PC-3 (cell line): Measurements from ENCODE around the gene NDC1. TPM values are rescaled to one million over a fixed set of nuclear protein-coding genes. Genes with fewer than 3 reads are reported as not detected.
"Not testable (repeated sequence)": the region's sequence is repeated elsewhere in the genome, so short reads cannot be mapped to it uniquely, and the experiment has no call there.

ENCODE experiments used
- ATAC-seq: fragments of 200-7000 bp; cut with Tn5 transposase; 2 replicates; pipeline ENCODE4 v1.9.1; 2020; ENCODE audit warnings: mild to moderate bottlenecking, moderate library complexity
- Bru-seq: library from RNA; stranded (reverse); fragments of 400-500 nt; gene quantifications from one replicate; lab custom pipeline; 2021; lab: Mats Ljungman, UMichigan
- BruChase-seq, 2 experiments: library from RNA; stranded (reverse); fragments of 400-500 nt; gene quantifications; one replicate each; lab custom pipeline; 2021; lab: Mats Ljungman, UMichigan
- BruUV-seq: library from RNA; stranded (reverse); fragments of 400-500 nt; replicated peaks from 2 replicates; lab custom pipeline; 2021; lab: Mats Ljungman, UMichigan
- CTCF ChIA-PET: fragments of 300-600 bp; sonication (Branson Sonifier 250); formaldehyde crosslinking; loops from one replicate; lab custom pipeline; 2022; ENCODE audit warnings: antibody characterized with exemption; lab: Charles Lee
- POLR2A ChIA-PET: fragments of 300-600 bp; sonication (Branson Sonifier 250); formaldehyde crosslinking; loops from one replicate; lab custom pipeline; 2022; ENCODE audit warnings: antibody characterized with exemption; ENCODE audit not compliant: unreplicated experiment; lab: Charles Lee
- DNase-seq: peaks from one replicate; pipeline ENCODE4 v3.0.0-alpha.2; 2015
- H2AFZ ChIP-seq: fragments of 300-600 bp; sonication (generic); 2 replicates; pipeline ENCODE4 v1.6.0; 2016; ENCODE audit warnings: antibody characterized with exemption, low read length
- H3F3A ChIP-seq: fragments of 300-600 bp; sonication (generic); one replicate; pipeline ENCODE4 v1.6.0; 2017; ENCODE audit warnings: antibody characterized with exemption, low read length, control low read depth, mild to moderate bottlenecking; ENCODE audit not compliant: unreplicated experiment
- H3K27ac ChIP-seq: fragments of 300-600 bp; sonication (generic); 2 replicates; pipeline ENCODE4 v1.5.1; 2016; ENCODE audit warnings: mild to moderate bottlenecking, low read length
- H3K27me3 ChIP-seq: fragments of 300-600 bp; sonication (generic); 2 replicates; pipeline ENCODE4 v1.6.1; 2016; ENCODE audit warnings: low read length, mixed read lengths
- H3K36me3 ChIP-seq: fragments of 300-600 bp; sonication (generic); 2 replicates; pipeline ENCODE4 v1.6.1; 2016; ENCODE audit warnings: low read depth, mixed run types, low read length, mixed read lengths
- H3K4me1 ChIP-seq: fragments of 300-600 bp; sonication (generic); 2 replicates; pipeline ENCODE4 v1.5.1; 2016; ENCODE audit warnings: low read length; ENCODE audit not compliant: insufficient read depth
- H3K4me2 ChIP-seq: fragments of 300-600 bp; sonication (generic); 2 replicates; pipeline ENCODE4 v1.6.0; 2016; ENCODE audit warnings: low read length
- H3K4me3 ChIP-seq: fragments of 300-600 bp; sonication (generic); 2 replicates; pipeline ENCODE4 v1.5.1; 2016; ENCODE audit warnings: mild to moderate bottlenecking, low read length, mixed read lengths
- H3K79me2 ChIP-seq: fragments of 300-600 bp; sonication (generic); 2 replicates; pipeline ENCODE4 v1.6.1; 2017; ENCODE audit warnings: low read length, mixed read lengths
- H3K9ac ChIP-seq: fragments of 300-600 bp; sonication (generic); 2 replicates; pipeline ENCODE4 v1.6.0; 2016; ENCODE audit warnings: mild to moderate bottlenecking, low read length
- H3K9me2 ChIP-seq: fragments of 300-600 bp; sonication (generic); replicated peaks from 2 replicates; pipeline ENCODE4 v1.6.1; 2016; ENCODE audit warnings: mixed run types, low read length, mixed read lengths
- H3K9me3 ChIP-seq: fragments of 300-600 bp; sonication (generic); 2 replicates; pipeline ENCODE4 v1.6.1; 2016; ENCODE audit warnings: low read length, mixed read lengths
- H4K20me1 ChIP-seq: fragments of 300-600 bp; sonication (generic); 2 replicates; pipeline ENCODE4 v1.6.1; 2016; ENCODE audit warnings: low read length, mixed read lengths
- CTCF ChIP-seq: fragments of 300-600 bp; sonication (generic); conservative IDR thresholded peaks from 2 replicates; pipeline ENCODE4 v1.5.1; 2017; ENCODE audit warnings: antibody characterized with exemption, low read depth, mild to moderate bottlenecking, low read length
- EZH2 ChIP-seq: fragments of 300-600 bp; sonication (generic); IDR thresholded peaks from one replicate; pipeline ENCODE4 v1.6.1; 2017; ENCODE audit warnings: antibody characterized with exemption, mild to moderate bottlenecking, low read length; ENCODE audit not compliant: unreplicated experiment
- EZH2phosphoT487 ChIP-seq: fragments of 300-600 bp; sonication (generic); IDR thresholded peaks from 2 replicates; pipeline ENCODE4 v1.6.1; 2018; ENCODE audit warnings: mild to moderate bottlenecking, antibody characterized with exemption, low read length, borderline replicate concordance
- intact Hi-C: fragments of 100-400 bp; cut with micrococcal nuclease; formaldehyde crosslinking; loops from 2 replicates; pipeline ENCODE4 v1.9.0; 2023
- long read RNA-seq: library from polyadenylated mRNA; unstranded; transcript quantifications from one replicate; pipeline ENCODE4 v2.0.0, GENCODE V29; 2021; ENCODE audit not compliant: unreplicated experiment
- total RNA-seq: library from RNA; depleted of rRNA; stranded (reverse); fragments of >200 nt; gene quantifications from 2 replicates; pipeline ENCODE4 v1.2.3, GENCODE V29; 2014; rRNA removed

NDC1 gene
- 59.3 and 63.6 TPM in 2 replicates for total RNA-seq
- Bru-seq, nascent RNA = percentile 80 among the genes with signal in this experiment
- percentile 85 among the genes with signal in this experiment for BruChase-seq, experiment 1, labeled RNA remaining after a 6-hour chase
- BruChase-seq, experiment 2, labeled RNA remaining after a 2-hour chase = percentile 72 among the genes with signal in this experiment
- long read RNA-seq, full-length matches to known transcripts = 28 of 64 reads
- long read RNA-seq, partial matches to known transcripts = 19 of 64 reads
- long read RNA-seq, other reads (novel, unspliced or antisense) = 17 of 64 reads

- Histone ChIP-seq H2AFZ (peak within 1 kb of the TSS; percentile 83), H3K27me3 (no peaks in the 10 kb centered on the region), H3K36me3 (peaks cover 7% of the 10 kb centered on the region; the same call in 1 of the 2 replicates), H3K9me2 (no peaks in the 10 kb centered on the region), H3K9me3 (0 out of 2 replicates have a peak, but pooled peaks cover 3% of the 10 kb centered on the region), H3K4me2 (peak within 1 kb of the TSS; percentile 87), H3K27ac (peak within 1 kb of the TSS; percentile 80), H3F3A (peaks cover 7% of the 10 kb centered on the region), H3K4me3 (peak within 1 kb of the TSS; percentile 95), H4K20me1 (peaks cover 5% of the 10 kb centered on the region; the same call in 1 of the 2 replicates), H3K4me1 (peaks cover 23% of the 10 kb centered on the region), H3K9ac (peak within 1 kb of the TSS; percentile 91), H3K79me2 (peaks cover 50% of the 10 kb centered on the region)
- ATAC-seq (peak; percentile 89), DNase-seq (peak; percentile 96)
- ChIA-PET POLR2A (no interaction called here), CTCF (no interaction called here)
- TF ChIP-seq EZH2phosphoT487 = peak; percentile 76
- TF ChIP-seq EZH2 = no peak
- no peak for TF ChIP-seq CTCF
- BruUV-seq = no TSS peak
- intact Hi-C loops = loop anchor here (2.0 to 5.0 kb wide), 2 partner anchors 29 to 101 kb away; partner anchors contain the start of gene GLIS1
Observed at GRCh38 chr1:53837924-53838653, at the start of gene NDC1. Gene NDC1, minus strand, starts transcription at chr1:53838296. Its CDS starts 35 bp downstream, at chr1:53838261.

- H2AFZ ChIP-seq, ATAC-seq, H4K20me1 ChIP-seq, BruUV-seq, H3K79me2 ChIP-seq, H3K27ac ChIP-seq, H3F3A ChIP-seq, H3K9me3 ChIP-seq, H3K4me3 ChIP-seq, H3K9me2 ChIP-seq, DNase-seq, H3K4me2 ChIP-seq, H3K36me3 ChIP-seq, intact Hi-C loops, H3K9ac ChIP-seq, H3K27me3 ChIP-seq, H3K4me1 ChIP-seq, CTCF ChIA-PET: not testable (repeated sequence)
- POLR2A ChIA-PET = interaction anchor here (0.7 kb wide), 1 partner anchor 62 kb away, joined by 3 read pairs; the partner anchor contains the start of gene IFT25
Observed at GRCh38 chr1:53883600-53883999, 45.5 kb upstream of the NDC1 start.

- H4K20me1 ChIP-seq, BruUV-seq, H3K4me3 ChIP-seq, H3K9me3 ChIP-seq, POLR2A ChIA-PET, DNase-seq, ATAC-seq, H3K36me3 ChIP-seq, H3K27ac ChIP-seq, H2AFZ ChIP-seq, H3K4me1 ChIP-seq, H3K79me2 ChIP-seq, H3K9me2 ChIP-seq, intact Hi-C loops, CTCF ChIA-PET, H3K9ac ChIP-seq, H3K27me3 ChIP-seq, H3K4me2 ChIP-seq, H3F3A ChIP-seq: not testable (repeated sequence)
Observed at GRCh38 chr1:53881853-53882252, 43.8 kb upstream of the NDC1 start.
